Left renal cortex interstitium (tissue), 4 donors: ENCODE results near the gene KCNIP3. TPM values are rescaled to one million over a fixed set of nuclear protein-coding genes. Genes with fewer than 3 reads are reported as not detected.
"Not testable (repeated sequence)": the region's sequence is repeated elsewhere in the genome, so short reads cannot be mapped to it uniquely, and the experiment has no call there.

Source experiments
- DNase-seq, 4 donors: peaks; one replicate each; pipeline ENCODE4 v3.0.0-alpha.2; 2013; ENCODE audit warnings: low read depth in 4 of 4, low spot score in 2 of 4, missing footprints in 1 of 4
- polyA plus RNA-seq, 4 donors: library from polyadenylated mRNA; unstranded; fragments of 120-200 nt; gene quantifications; one replicate each; pipeline ENCODE4 v1.2.1, GENCODE V29; 2013; ENCODE audit not compliant: insufficient read length in 4 of 4

The KCNIP3 gene
- polyA plus RNA-seq = 10 to 100 TPM; 14.5 to 22.3 (median 16.9) TPM

DNA sequence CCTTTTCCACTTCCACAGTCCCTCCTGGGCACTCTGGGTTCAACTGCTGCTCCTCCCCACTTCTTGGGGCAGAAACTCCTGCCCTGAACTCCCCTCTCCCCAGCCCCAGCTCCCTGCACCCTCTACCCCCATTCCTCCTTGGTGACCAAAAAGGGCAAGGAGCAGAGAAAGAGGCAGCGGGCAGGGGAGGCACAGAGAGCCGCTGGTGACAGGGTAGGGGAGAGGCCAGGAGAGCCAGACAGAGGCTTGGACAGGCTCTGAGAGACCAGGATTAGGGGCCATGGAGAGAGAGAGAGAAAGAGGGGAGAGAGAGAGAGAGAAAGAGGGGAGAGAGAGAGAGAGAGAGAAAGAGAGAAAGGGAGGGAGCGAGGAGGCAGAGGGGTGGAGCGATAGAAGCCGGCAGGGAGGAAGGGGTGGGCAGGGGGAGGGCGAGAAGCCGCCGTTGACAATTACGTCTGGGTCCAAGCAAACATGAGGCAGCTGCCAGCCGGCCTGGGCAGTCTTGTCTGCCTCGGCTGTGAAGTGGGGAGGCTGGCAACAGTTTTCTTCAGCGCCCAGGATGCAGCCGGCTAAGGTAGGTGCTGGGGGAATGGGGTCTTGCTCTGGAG is at the start of gene KCNIP3:
TSS of gene KCNIP3 (plus strand) at position 468 of the 608 bp plus-strand sequence. CDS start at position 560, 92 bp downstream.
- no peak for DNase-seq

- DNase-seq = no peak
Observed at GRCh38 chr2:95258271-95258670, 38.9 kb upstream of the KCNIP3 start.

DNA sequence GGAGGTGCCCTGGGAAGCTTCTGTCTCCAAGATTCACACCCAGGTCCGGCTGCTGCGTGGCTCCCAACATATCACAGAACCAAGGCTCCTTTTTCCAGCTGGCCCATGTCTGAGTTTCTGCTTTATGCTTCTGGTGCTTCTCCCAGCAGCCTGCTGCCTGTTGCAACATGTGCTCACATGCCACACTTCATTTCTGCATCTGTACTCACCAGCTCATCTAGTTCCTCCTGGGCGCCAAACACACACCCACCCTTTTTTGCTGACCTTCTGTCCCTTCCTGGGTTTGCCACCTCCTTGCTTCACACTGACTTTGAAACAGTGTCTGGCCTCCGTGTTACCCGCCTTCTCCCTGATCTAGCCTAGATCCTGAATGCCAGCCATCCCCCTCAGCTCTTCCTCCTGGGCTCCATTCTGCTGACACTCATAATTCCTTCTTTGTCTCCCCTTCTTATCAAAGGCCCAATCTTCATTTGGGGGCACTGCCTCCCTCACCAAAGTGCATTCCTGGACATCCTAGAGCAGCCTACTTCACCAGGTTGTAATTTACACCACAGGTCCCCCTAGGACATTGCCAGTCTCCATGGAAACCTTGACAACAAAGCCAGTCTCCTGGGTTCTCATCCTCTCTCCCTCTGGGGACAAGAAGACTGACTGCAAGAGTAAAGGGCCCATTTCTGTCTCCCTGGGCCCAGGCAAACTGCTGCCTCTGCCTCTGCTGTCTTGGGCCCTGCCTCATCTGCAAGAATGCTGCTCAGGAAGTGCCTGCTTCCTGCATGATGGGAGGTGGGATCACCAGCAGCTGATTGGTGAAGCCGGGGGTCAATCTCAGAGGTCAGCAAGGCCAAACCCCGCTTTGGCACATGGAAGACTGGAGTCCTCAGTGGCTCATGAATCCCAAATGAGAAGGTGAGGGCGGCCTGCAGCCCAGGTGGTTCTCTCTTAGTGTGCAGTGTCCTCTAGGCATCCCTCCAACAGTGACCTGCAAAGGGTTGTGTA is 36.8 kb upstream of the KCNIP3 start:
- DNase-seq = no peak

GRCh38 chr2:95261602-95262001 is 35.5 kb upstream of the KCNIP3 start:
- no peak for DNase-seq

DNA sequence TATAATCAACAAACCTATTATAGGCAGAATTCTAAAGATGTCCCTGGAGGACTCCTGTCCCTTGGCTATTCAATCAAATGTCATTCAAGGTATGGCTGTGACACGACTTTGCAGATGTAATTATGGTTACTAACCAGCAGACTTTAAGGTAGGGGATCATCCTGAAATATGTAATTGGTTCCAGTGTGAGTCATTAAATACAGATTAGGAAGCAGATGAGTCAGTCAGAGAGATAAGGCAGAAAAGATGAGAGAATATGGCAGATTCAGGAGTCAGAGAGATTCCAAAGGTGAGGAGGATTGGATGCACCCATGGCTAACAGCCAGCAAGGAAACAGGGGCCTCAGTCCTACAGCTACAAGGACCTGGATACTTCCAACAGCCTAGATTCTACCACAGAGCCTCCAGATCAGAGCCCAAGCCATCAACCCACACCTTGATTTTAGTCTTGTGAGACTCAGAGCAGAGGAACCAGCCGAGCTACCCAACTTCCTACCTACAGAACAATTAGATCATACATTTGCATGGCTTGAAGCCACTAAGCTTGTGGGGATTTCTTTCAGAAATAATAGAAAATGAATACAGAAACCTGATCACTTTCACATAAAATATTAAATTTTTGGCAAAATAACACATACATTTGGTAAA is 34.1 kb upstream of the KCNIP3 start:
- no peak for DNase-seq

DNA sequence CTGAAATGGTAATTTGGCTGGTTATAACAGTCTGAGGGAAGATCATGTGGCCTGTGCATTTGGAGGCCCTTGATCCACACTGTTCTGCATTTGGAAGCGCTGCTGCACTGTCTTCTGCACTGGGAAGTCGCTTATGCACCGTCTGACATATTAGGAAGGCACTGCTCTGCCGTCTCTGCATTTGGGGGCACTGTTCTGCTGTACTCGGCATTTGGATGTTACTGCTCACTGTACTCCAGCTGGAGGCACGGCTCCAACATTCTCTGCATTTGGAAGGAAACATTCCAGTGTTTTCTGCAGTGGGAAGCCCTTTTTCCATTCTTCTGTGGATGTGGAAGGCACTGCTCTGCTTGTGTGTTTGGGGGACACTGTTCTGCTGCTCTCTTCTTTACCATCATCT is 32.5 kb upstream of the KCNIP3 start:
- DNase-seq = no peak

DNA sequence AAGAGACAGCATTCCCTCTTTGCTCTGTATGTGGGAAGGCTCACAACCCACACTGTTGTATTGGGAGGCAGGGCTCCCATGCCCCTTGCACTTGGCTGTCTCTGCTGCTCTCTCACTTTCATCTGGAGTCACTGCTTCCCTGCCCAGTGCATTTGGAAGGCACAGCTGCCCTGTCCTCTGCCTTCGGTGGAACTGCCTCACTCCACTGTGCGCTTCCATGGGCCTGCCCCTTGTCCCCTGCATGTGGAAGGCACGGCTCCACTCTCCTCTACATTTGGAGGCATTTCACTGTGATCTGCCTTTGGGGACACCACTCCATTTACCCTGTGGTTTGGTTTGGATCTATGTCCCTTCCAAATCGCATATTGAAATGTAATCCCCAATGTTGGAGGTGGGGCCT is 32.0 kb upstream of the KCNIP3 start:
- no peak for DNase-seq

DNA sequence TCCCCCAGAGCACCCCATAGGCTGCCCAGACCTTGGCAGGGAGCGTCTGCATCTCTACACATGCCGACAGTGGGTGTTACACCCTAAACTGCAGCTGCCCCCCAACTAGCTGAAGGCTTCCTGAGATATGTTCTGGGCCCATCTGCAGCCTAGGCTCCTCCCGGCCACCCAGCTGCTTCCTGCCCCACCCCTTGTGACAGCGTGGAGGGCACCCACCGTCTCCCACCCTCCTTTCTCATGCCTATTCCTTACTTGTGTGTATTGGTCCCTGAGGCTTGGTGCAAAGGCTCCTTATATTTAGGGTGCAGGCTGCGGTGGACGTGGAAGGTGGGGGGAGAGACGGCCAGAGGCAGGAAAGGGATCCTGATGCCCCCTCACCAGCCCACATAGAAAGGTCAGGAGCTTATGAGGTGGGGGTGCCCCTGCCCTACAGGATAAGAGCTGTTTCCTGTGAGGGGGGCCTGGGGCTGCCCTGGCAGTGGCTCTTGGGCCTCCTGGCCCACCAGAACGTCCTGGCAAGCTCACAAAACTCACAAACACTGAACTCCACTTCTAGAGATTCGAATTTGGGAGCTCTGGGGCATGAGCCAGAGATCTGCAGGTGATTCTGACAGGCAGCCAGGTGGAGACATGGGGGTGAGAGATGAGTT is 30.2 kb upstream of the KCNIP3 start:
- no peak for DNase-seq

DNA sequence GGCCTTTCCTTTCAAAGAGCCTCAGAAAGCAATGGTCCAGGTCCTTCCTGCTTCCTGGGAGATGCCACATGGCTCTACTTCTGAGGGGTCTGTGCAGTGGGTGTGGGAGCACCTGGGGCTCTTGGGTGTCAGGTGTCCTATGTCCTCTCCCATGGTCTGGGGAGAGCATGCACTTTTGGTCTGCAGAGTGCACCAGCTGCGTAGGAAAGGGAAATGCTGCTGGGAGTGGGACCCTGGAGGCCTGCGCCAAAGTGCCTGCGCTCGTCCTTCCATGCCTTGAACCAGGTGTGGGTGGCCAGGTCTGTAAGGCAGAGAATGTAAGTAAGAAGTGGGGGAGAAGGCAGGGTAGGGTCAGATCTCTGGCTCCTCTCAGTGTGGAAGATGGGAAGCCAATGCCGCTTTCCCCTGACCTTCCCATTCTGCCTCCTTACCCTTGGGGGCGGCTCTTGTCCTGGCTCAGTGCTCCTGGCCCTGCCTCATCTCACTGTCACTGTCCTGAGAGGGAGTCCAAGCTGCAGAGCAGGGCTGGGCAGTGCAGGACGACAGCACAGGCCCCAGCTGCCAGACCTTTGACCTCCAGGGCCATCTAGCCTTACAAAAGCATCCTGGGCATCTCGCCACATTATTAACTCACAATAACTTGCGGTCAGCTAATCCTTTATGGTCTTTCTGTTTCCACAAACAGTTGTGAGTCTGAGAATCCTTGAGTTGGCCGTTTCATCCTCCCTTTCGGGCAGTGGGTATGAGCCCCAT is 29.5 kb upstream of the KCNIP3 start:
- no peak for DNase-seq

DNA sequence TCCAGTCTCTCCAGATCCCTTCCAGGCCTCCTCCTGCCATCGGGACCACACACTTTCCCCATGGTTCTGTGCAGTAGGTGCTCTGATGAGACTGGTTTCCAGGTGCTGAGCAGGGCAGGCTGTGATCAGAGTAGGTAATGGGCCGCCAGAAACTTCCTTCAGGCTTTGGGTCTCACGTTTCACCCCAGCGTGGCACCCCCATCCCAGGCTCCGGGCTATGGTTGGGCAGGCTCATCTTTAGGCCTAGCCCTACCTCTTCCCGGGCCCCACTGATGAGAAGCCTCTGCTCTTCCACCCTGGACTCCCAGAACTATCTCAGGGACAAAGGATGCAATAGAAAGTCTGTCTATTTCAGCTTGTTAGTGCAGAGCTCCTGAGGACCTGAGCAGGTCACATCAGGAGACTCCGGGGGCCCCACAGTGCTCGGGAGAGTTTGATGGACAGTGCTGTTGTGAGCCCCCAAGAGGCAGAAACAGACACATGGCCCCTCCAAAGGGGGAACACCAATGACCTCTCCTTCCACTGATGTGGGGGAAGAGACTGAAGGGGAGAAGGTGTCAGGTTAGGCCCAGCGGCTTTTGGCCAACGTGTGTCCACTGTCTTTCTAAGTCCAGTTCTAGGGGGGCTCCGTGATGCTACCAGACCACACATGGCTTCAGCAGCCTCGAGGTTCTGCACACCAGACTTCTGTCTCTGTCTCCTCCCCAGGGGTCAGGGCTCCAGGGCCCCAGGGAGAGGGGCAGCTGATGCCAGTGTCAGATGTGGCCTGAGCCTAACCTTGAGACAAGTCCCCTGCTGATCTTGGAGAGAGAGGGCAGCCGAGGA is 28.7 kb upstream of the KCNIP3 start:
- DNase-seq = no peak

DNA sequence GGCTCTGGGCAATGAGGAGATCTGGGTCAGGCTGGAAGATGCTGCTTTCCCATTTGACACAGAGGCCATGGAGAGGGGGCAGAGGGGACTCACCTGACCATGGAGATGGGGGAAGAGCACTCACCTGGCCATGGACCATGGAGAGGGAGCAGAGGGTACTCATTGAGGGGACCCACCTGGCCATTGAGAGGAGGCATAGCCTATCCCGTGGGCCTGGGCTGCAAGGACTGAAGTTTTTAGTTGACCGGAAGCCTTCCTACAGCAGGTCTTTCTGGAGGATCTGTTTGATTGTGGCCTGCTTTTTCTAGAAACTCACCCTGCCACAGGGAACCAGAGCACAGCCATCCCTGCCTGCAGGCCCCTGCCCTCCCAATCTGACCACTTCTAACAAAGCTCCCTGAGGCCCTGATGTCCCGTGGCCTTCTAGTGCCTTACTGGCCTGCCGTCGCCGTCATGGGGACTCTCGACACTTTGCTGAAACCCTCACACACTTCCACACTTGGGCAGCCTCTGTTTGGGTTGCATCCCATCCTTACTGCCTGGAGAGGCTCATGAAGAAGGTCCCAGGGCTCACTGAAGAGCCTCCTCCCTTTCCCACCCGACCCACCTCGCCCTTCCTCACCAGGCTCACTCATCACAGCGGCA is 28.0 kb upstream of the KCNIP3 start:
- DNase-seq = no peak

DNA sequence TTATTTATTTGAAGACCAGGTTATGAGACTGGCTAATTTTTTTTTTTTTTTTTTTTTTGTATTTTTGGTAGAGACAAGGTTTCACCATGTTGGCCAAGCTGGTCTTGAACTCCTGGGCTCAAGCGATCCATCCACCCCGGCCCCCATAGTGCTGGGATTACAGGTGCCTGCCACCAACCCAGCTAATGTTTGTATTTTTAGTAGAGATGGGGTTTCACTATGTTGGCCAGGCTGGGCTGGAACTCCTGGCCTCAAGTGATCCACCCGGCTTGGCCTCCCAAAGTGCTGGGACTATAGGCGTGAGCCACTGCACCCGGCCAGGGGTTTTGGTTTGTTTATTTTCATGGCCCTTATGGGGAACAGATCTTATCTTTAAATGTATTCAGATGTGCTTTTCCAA is 27.4 kb upstream of the KCNIP3 start:
- DNase-seq = not testable (repeated sequence)

GRCh38 chr2:95270541-95271081 is 26.5 kb upstream of the KCNIP3 start:
- no peak for DNase-seq

DNA sequence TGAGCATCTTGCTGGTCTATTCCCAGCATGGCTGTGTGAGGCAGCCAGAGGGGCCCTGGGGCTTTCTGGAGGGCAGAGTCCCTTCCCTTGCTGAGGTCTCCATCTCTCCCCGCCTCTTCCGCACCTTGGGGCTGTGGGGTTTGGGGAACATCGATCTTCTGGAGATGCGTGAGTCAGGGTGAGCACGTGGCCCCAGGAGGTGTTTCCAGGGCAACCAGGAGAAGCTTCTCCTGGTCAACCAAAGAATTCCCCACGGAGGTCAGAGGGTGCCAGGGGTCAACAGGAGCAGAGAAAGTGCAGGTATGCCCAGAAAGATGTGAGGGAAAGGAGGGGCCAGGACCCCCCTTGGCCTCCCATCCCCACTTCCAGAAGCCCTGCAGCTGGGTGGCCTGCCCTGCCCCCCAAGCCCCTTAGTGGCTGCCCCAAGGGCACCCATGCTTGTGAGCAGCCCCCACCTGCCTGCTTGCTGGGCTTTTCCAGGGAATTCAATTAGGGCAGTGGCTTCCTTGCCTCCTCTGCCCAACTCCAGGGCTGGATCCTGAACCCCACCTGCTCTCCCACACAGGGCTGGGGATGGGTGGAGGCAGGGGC is 25.7 kb upstream of the KCNIP3 start:
- DNase-seq = no peak

- DNase-seq = no peak
Observed at GRCh38 chr2:95272299-95272751, 24.8 kb upstream of the KCNIP3 start.

GRCh38 chr2:95272781-95273180 is 24.4 kb upstream of the KCNIP3 start:
- no peak for DNase-seq

- no peak for DNase-seq
Observed at GRCh38 chr2:95273566-95274290, 23.4 kb upstream of the KCNIP3 start.
